ENCODE results near the gene CASZ1. TPM values are rescaled to one million over a fixed set of nuclear protein-coding genes. Genes with fewer than 3 reads are reported as not detected.

CASZ1 gene
- total RNA-seq, 1 donor from 2014 or later, result 3.9 TPM

DNA sequence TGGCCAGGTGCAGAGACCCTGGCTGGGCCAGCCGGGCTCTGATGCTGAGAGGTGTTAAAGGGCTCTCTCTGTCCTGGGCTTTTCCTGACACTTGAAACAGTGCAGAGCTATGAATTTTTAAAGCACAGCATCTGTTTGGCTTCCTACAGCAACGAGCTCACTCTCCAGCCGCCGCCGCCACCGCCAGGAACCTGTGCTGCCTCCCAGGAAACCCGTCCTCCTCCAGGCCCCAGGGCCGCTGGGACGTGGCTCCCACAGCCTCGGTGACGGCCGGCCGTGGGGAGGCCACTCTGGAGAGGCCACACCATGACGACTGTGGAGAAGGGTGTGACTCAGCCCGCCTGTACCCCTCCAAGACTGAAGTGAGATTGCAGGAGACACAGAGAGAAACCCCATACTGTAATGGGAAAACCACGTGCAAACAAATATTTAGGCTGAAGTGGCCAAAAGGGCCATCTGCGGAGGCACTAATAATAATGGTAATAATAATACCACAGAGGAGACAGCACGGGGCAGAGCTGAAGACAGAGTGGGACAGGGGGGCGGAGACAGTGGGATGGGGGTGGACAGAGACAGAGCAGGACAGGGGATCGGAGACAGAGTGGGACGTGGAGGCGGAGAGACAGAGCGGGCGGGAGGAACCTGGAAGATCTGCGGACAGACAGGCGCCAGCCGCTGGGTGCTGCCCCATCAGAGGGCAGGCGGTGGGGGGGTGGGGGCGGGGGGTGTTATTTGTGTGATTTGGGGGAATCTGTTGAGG lies 139.2 kb downstream of the CASZ1 start:
- no peak for DNase-seq (ENCODE audit: low spot score)

DNA sequence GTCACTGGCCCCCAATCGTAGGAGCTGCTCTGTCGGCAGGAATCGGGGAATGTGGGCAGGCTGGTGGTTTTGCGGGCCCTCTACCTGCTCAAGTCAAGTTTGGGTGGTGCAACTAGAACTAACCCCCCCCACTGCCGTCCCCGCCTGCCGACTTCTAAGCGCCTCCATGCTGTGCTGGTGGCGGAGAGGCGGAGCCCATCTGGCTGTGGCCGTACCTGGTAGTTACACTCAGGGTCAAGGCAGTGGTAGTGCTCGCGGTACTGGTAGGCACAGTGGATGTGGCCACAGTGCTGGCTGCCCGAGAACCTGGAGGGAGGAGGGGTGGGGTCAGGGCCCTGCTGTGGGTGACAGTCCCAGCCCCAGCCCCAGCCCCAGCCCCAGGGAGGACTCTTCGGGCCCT lies 140.0 kb downstream of the CASZ1 start:
- DNase-seq (ENCODE audit: low spot score), result no peak

- no peak for DNase-seq (ENCODE audit: low spot score)
These were observed 141.4 kb downstream of the CASZ1 start for GRCh38 chr1:10655002-10655401.

DNA sequence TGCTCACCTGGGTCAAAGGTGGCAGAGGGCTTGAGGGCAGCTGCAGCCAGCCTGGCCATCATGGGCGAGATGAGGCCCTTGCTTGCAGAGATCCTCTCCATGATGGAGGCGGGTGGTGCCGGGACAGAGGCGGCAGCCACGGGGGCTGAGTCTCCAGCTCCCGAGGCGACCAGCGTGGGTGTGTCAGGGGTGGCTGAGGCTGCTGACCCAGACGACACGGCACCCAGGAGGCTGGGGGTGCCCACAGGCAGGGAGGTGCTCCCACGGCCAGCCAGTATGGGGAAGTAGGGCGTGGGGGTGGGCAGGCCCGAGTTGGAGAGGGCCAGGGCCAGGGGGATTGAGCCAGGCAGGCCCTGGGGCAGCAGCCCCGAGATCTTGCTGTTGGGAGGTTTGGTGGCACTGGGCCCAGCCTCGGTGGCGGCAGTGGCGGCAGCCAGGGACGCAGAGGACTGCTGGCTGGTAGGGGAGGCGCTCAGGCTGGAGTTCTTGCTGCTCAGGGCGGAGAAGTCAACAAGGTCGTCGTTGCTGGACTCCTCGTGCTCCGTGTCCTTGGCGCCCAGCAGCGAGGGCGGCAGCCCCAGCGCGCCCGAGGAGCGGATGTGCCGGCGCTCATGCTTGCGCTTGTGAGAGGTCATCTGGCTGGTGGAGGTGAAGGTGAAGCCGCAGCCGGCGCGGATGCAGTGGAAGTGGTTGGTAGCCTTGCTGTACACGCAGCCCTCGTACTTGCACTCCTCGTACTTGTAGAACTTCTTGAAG lies 142.9 kb downstream of the CASZ1 start:
- DNase-seq (ENCODE audit: low spot score), result no peak

GRCh38 chr1:10652626-10653025 lies 143.8 kb downstream of the CASZ1 start:
- DNase-seq (ENCODE audit: low spot score), result no peak

DNA sequence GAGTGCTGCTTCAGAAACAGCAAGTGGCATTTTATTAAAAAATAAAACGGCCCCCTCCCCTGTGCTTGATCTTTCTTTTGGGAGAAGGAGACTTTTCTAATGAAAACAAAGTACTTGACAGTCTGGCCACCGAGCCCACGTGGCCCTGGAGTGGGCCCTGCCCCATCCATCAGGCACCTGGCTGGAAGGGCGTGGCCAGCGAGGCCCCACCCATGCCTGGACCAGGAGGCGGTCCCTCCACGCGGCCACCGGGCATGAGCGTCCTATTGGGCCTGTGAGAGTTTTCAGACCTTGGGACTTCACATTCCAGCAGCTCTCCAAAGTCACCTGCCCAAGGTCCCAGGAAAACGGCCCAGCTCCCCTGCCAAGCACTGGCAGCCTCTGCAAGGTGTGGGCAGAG lies 144.7 kb downstream of the CASZ1 start:
- DNase-seq (ENCODE audit: low spot score), result no peak

DNA sequence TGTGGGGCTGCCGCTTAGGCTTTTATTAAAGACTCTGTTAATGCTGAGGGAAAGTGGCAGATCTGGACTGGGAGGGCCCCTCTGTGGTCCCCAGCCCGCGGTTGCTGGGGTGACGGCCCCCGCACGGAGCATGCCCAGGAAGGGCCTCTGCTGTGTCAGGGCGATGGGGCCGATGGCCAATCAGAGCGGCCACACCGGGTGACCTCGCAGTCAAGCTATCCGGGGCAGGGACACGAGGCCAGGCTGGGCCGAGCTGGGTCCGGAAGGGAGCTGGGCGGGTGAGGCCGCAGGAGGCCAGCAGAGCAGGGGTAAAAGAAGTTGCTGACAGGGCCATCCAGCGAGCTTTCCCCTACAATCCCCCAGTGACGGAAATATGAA lies 145.1 kb downstream of the CASZ1 start:
- DNase-seq (ENCODE audit: low spot score), result no peak

DNA sequence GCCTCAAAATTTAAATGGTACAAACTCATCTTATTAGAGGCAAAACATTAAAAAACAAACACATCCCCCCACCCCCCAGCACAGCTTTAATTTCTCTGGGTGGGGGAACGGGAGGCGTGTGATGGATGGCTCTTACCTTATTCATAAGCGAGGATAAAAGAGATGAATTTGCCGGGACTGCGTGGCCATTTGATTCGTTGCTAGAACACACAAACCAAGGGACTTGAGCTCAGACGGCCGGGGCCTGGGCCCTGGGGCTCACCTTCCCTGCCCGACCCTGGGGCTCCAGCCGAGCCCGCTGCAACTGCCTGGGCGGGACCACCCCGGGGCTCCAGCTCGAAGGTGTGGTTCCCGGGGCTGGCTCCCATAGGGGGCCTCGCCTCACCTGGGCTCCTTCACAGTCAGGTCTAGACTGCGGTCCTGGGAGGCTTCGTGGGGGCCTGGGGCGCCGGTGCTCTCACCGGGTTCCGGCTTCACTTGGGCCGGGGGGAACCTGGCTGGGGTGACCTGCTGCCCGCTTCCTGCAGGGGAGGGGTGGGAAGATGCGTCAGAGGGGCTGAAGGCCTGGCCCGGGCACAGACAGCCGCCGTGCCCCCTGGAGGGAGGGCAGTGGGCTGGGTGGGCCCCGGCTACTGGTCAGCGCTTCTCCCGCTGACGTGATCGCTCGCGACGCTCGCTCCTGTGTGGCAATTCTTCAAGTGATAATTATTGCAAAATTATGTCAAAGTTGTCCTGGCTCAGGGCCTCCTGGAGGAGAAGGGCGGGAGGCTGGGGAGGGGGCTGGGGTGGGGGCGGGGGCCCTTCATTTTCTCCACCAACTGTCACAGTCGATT lies 145.7 kb downstream of the CASZ1 start:
- DNase-seq (ENCODE audit: low spot score), result no peak

DNA sequence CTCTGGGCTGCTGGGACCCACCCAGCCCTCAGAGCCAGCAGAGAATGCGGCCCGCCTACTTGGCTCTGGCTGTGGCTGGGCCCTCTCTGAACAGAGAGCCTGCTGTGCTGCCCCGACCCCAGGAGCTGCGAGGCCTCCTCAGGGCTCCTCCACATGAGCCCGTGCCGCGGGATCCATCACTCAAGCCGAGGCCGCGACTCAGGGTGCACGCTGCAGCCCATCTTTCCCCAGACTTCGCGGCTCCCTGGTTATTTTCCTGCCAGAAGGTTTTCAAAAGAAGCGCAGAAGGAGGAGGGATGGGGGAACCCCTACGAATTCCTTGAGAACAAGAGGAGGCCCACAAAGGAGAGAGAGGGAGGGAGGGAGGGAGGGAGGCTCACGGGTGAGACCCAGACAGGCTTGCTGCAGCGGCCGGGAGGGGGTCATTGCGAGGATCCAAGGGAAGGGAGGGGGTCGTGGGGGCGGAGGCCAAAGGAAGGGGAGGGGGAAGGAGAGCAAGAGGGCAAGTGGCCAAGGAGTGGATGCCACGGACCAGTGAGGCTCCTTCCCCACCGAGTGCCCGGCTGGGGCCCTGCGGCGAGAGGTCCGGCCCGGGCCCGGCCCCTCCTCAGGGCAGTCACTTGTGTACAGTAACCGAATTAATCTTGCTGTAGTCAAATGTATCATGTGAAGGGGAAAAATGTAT lies 146.8 kb downstream of the CASZ1 start:
- DNase-seq (ENCODE audit: low spot score), result no peak

DNA sequence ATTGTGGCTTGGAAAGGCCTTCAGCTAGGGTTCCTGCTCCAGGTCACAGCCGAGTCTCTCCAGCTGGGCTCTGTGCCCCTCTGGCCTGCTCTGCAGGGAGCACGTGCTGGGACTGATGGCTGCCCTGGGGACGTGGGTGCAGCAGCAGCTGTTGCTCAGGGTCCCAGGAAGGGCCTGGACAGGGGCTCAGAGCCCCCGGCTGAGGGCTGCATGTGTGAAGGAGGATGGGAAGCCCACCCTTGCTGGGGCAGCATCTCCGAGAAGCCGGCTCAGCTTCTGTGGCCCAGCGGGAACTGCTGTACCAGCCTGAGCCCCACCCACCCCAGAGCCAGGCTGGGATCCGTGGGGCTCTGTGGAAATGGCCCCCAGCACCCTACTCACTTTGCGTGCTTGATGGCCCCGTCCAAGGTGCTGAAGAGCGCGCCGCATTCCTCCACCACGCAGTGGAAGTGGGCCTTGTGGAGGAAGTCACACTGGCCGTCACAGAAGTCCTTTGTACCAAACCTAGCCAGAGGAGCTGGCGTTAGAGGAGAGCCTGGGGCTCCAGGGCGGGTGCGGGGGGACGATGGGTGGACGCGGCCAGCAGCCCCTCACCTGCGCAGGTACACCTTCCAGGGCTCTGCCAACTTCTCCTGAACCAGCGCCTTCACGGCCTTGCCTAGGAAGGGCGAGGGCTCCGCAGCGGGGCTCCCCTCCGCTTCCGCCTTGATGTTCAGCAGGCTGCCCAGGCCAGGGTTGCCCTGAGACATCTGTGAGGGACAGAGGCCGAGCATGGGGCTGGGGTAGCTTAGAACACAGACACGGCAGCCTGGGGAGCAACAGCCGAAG lies 147.5 kb downstream of the CASZ1 start:
- no peak for DNase-seq (ENCODE audit: low spot score)

DNA sequence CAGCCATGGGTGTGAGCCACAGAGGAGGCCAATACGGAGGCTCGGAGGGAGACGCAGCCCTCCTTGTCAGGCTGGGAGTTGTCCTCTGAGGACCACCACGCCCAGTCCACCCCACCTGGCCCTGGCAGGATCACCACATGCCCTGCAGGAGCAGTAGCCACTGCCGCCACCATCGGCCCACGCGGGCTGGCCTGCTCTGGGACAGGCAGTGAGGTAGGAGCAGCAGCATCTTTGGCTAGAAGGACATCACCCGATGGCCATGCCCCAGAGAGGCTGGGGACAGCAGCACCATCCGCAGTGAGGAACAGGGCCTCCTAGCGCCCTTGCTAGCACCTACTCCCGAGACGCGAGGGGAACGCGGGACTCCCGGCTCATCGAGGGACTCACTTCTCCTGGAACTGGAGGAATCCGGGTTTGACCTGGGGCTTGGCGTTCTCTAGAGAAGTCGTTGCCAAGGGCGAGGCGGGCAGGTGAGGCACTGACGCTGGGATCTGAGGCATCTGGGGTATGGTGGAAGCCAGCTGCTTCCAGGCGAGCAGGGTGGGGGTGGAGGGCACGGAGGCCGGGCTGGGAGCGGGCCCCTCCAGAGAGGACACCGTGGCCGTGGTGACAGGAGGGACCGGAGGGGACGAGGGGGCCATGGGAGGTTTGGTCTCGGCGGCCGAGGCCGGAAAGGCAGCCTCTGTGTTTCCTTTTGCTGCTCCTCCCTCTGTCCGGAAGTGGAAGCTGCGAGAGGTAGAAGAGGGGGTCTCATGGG lies 148.9 kb downstream of the CASZ1 start:
- DNase-seq (ENCODE audit: low spot score), result no peak

DNA sequence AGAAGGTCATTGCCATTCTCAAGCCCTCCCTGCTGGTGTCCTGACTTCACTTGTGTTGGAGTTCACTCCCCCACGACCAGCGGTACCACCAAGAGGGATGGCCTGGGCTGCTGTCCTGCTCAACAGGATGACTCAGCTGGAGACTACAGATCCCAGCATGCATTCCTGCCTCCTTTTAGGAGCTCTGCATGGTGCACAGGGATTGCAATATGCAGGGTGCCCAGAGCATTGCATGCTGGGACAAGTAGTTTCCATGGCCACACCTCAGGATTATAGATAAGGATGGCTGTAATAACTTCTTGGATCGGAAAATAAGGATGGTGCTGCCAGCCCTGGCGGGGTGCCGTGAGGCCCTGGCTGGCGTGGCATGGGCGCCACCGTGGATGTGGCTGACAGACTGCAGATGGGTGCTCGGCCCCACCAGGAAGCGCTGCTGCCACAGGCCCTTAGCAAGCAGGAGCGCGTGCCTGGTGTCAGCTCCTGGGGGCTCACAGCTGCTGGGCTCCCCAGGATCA lies 150.0 kb downstream of the CASZ1 start:
- DNase-seq (ENCODE audit: low spot score), result no peak

GRCh38 chr1:10644307-10645128 lies 151.9 kb downstream of the CASZ1 start:
- DNase-seq (ENCODE audit: low spot score), result no peak

GRCh38 chr1:10643607-10644306 lies 152.7 kb downstream of the CASZ1 start:
- no peak for DNase-seq (ENCODE audit: low spot score)

DNA sequence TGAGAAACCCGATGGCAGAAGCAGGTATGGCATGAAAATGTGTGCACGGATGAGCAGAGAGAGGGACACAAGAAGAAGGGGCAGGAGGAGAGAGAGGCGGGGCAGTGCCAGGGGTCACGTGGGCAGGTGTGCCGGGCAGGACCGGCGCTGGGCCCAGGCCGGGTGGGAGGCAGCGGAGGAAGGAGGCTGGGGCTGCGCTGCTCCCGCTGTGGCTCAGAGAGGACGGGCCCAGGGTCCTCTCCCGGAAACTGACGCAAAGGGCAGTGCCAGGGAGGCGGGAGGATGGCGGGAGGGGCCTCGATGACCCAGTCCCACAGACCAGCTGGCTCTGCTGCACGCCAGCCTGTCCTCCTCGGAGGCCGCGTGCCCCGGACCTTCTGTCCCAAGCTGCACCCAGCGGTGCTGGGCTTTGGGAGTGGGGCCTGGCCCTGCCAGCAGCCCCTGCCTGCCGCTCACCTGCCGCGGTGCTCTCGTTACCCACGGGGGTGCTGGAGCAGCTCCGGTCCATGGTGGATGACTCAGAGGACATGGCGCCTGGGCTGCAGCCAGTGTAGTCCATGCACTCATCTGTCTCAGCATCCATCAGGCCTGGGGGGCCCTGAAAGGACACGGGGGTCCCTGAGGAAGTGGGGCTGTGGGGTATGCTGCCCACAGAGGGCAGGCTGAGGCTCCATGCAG lies 153.9 kb downstream of the CASZ1 start:
- no peak for DNase-seq (ENCODE audit: low spot score)

DNA sequence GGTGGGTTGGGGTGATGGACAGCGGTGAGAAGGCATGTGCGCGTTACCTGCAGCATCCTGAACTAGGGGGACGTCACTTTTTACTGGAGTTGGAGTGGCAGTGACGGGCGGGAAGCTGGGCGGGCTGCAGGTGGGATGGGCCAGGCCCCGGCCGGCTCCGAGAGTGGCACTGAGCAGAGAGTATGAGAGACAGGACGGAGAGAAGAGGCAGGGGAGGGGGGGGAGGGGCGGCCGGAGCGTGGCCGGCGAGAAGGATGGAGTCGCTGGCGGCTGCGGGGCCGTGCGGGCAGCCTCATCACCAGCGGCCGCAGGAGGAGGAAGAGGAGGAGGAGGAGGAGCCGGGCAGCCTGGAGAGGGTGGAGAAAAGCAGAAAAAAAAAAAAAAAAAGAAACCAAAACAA lies 154.5 kb downstream of the CASZ1 start:
- no peak for DNase-seq (ENCODE audit: low spot score)

DNA sequence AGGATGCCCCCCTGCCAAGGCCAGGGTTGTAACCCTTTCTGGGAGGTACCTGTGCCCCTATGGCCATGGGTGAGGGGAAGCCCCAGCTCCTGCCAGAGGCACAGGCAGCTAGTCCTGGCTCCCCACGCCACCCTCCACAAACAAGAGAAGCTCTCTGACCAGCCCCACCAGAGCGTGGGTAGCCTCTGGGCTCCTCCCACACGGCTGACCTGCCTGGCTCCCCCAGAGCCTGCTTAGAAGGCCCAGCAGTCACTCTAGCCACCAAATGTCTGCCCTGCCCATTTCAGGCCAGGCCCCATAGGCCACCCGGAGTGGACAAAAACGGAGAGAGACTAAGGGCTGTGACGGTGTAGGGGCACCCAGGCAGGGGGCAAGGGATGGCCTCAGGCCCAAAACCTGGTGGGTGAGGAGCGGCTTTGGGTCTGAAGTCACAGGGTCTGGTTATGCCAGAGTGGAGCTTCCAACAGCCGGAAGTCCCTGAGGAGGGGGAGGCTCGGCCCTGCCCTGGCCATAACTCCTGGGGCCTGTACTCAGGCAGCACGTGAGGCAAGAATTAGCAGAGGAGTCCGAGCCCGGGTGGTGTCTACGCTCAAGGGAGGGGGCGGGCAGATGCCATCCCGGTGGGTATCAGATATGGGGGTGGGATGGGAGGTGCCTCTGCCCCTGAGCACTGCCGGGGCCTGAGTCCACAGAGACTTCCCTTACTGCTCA lies 155.4 kb downstream of the CASZ1 start:
- DNase-seq (ENCODE audit: low spot score), result no peak
